Measurements from ENCODE around the gene RGS17.

RGS17 gene

GRCh38 chr6:153162172-153162571 is 31.1 kb upstream of the RGS17 start:
- in situ Hi-C loops (cut with MboI; ENCODE audit: low sequenced_read_pairs, unreplicated experiment) = no loop called here
- TF ChIP-seq CTCF (IDR thresholded peaks at IDR 0.05; ENCODE audit: borderline replicate concordance, control extremely low read depth, extremely low read depth, insufficient read depth, missing control alignments) = no peak
- no peak for DNase-seq (ENCODE audit: low spot score)

GRCh38 chr6:153160221-153160620 is 29.1 kb upstream of the RGS17 start:
- in situ Hi-C loops (cut with MboI; ENCODE audit: low sequenced_read_pairs, unreplicated experiment) = no loop called here
- no peak for TF ChIP-seq CTCF (IDR thresholded peaks at IDR 0.05; ENCODE audit: borderline replicate concordance, control extremely low read depth, extremely low read depth, insufficient read depth, missing control alignments)
- no peak for DNase-seq (ENCODE audit: low spot score)

GRCh38 chr6:153150752-153151440 is 19.8 kb upstream of the RGS17 start:
- in situ Hi-C loops (cut with MboI; ENCODE audit: low sequenced_read_pairs, unreplicated experiment) = no loop called here
- TF ChIP-seq CTCF (IDR thresholded peaks at IDR 0.05; ENCODE audit: borderline replicate concordance, control extremely low read depth, extremely low read depth, insufficient read depth, missing control alignments) = no peak

GRCh38 chr6:153150371-153150751 is 19.3 kb upstream of the RGS17 start:
- in situ Hi-C loops (cut with MboI; ENCODE audit: low sequenced_read_pairs, unreplicated experiment) = no loop called here
- no peak for TF ChIP-seq CTCF (IDR thresholded peaks at IDR 0.05; ENCODE audit: borderline replicate concordance, control extremely low read depth, extremely low read depth, insufficient read depth, missing control alignments)
- no peak for DNase-seq (ENCODE audit: low spot score)

More at GRCh38 chr6:153150752-153151440, 19.8 kb upstream of the RGS17 start:
- no peak for DNase-seq (ENCODE audit: low spot score)

GRCh38 chr6:153149891-153150290 is 18.8 kb upstream of the RGS17 start:
- TF ChIP-seq CTCF (IDR thresholded peaks at IDR 0.05; ENCODE audit: borderline replicate concordance, control extremely low read depth, extremely low read depth, insufficient read depth, missing control alignments) = no peak
- DNase-seq (ENCODE audit: low spot score) = no peak
- in situ Hi-C loops (cut with MboI; ENCODE audit: low sequenced_read_pairs, unreplicated experiment) = no loop called here

- TF ChIP-seq CTCF (IDR thresholded peaks at IDR 0.05; ENCODE audit: borderline replicate concordance, control extremely low read depth, extremely low read depth, insufficient read depth, missing control alignments) = no peak
- in situ Hi-C loops (cut with MboI; ENCODE audit: low sequenced_read_pairs, unreplicated experiment) = no loop called here
- DNase-seq (ENCODE audit: low spot score) = no peak
These were observed 15.3 kb upstream of the RGS17 start for GRCh38 chr6:153146413-153146812.
